Astrocyte (in vitro differentiated cells and primary cell): ENCODE data around the gene TEDDM1.

Experiments
- EZH2 ChIP-seq: IDR thresholded peaks from 2 replicates; pipeline ENCODE4 v1.6.1; 2012; ENCODE audit warnings: mild to moderate bottlenecking, low read length, inconsistent platforms; ENCODE audit not compliant: insufficient read depth
- TF ChIP-seq, protein P1 (sequence below): IDR thresholded peaks from 2 replicates; pipeline ENCODE4 v1.5.1; 2011; ENCODE audit warnings: low read depth, mild to moderate bottlenecking, inconsistent platforms, low read length, moderate library complexity; ENCODE audit not compliant: insufficient read depth

DNA sequence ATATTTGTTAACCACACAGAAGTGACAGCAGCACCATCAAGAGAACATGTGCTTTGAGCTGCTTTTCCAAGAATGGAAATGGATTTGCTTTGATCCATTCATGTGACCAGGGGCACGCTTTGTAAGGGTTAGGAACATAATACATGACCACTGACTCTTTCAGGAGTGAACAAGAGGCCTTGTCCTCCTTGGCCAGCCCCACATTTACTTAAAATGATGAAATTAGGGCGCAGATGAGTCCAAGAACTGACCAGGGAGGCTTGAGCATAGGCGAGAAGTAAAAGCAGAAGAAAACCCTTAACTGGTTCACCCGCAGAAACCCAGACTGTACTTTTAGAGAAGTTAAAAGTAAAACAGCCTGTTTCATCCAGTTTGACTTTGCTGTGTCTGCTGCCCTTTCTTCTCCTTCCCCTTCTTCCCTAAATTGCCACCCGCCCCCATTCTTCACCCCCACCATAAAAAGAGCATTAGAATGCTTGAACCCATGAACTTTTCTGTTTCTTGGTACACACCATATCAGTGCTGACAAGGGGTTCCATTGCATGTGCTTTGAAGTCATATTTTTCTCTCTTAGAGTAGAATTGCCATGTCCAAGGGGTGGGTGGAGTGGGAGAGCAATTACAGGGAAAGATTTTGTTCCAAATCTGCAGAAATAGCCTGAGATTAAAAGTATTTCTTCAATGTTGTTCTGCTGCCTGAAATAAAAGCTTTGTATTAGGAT is 6.3 kb downstream of the TEDDM1 start:
- TF ChIP-seq, protein P1, sequence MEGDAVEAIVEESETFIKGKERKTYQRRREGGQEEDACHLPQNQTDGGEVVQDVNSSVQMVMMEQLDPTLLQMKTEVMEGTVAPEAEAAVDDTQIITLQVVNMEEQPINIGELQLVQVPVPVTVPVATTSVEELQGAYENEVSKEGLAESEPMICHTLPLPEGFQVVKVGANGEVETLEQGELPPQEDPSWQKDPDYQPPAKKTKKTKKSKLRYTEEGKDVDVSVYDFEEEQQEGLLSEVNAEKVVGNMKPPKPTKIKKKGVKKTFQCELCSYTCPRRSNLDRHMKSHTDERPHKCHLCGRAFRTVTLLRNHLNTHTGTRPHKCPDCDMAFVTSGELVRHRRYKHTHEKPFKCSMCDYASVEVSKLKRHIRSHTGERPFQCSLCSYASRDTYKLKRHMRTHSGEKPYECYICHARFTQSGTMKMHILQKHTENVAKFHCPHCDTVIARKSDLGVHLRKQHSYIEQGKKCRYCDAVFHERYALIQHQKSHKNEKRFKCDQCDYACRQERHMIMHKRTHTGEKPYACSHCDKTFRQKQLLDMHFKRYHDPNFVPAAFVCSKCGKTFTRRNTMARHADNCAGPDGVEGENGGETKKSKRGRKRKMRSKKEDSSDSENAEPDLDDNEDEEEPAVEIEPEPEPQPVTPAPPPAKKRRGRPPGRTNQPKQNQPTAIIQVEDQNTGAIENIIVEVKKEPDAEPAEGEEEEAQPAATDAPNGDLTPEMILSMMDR, result no peak
- no peak for TF ChIP-seq EZH2
